Prostate gland (tissue), 2 donors: ENCODE measurements around the gene B3GALT6. TPM values are rescaled to one million over a fixed set of nuclear protein-coding genes. Genes with fewer than 3 reads are reported as not detected.

Experiments
- DNase-seq: peaks from one replicate; pipeline ENCODE4 v3.0.0-alpha.2; 2019; ENCODE audit warnings: low spot score
- H3K27ac ChIP-seq, 2 donors: fragments of 200-600 bp; sonication (generic); 2 replicates each; pipeline ENCODE4 v1.5.1; 2017 to 2019
- H3K27me3 ChIP-seq: fragments of 200-600 bp; sonication (generic); replicated peaks from 2 replicates; pipeline ENCODE4 v1.5.1; 2019; ENCODE audit not compliant: insufficient read depth
- H3K36me3 ChIP-seq, 2 donors: fragments of 200-600 bp; sonication (generic); 1 replicate in 1 of 2; 2 replicates in 1 of 2; pipeline versions ENCODE4 v1.5.1 to v1.8.1; 2017 to 2019
- H3K4me1 ChIP-seq: fragments of 200-600 bp; sonication (generic); replicated peaks from 2 replicates; pipeline ENCODE4 v1.5.1; 2019
- H3K4me3 ChIP-seq, 2 donors: fragments of 200-600 bp; sonication (generic); 2 replicates each; pipeline ENCODE4 v1.5.1; 2017 to 2019
- H3K9me3 ChIP-seq: fragments of 200-600 bp; sonication (generic); 2 replicates; pipeline ENCODE4 v1.5.1; 2017
- CTCF ChIP-seq, 4 experiments: fragments of 200-600 bp in 2 of 4; fragments of 450-650 bp in 2 of 4; sonication (generic) in 2 of 4; IDR thresholded peaks; 1 replicate in 3 of 4; 2 replicates in 1 of 4; pipeline ENCODE4 v1.5.1; 2016 to 2019; ENCODE audit warnings: antibody characterized with exemption in 4 of 4, mild to moderate bottlenecking in 2 of 4, moderate library complexity in 2 of 4
- POLR2A ChIP-seq: fragments of 450-650 bp; IDR thresholded peaks from one replicate; pipeline ENCODE4 v1.6.1; 2016; ENCODE audit warnings: antibody characterized with exemption, mild to moderate bottlenecking
- POLR2AphosphoS5 ChIP-seq: sonication (generic); formaldehyde crosslinking; IDR thresholded peaks from one replicate; pipeline ENCODE4 v1.6.1; 2017; ENCODE audit warnings: antibody characterized with exemption
- WGBS: methylation state at CpG from one replicate; pipeline ENCODE4 v1.1.5; 2018; 5-methylcytosine and 5-hydroxymethylcytosine counted together
- intact Hi-C: fragments of 100-400 bp; cut with DNase I; formaldehyde crosslinking; loops from one replicate; pipeline ENCODE4 v1.14.2; 2022
- total RNA-seq, 2 donors: library from RNA; depleted of rRNA; stranded (reverse); fragments of >200 nt; gene quantifications; one replicate each; pipeline ENCODE4 v1.1.0, GENCODE V29; 2016

B3GALT6 gene
- total RNA-seq, 2 donors from 2014 or later, result 29.6 to 41.5 TPM

- WGBS, result 97% methylated on average over 18 of the region's 23 CpGs
- DNase-seq, result no peak
- H3K4me1 ChIP-seq, result no peaks in the 10 kb centered on the region
- intact Hi-C loops, result no loop called here
- no peak overlapping the region for H3K27ac ChIP-seq
- no peak overlapping the region for H3K4me3 ChIP-seq
- peaks cover 5% of the 10 kb centered on the region for H3K27me3 ChIP-seq
- H3K9me3 ChIP-seq, result no peaks in the 10 kb centered on the region
- no peak for TF ChIP-seq POLR2A
- TF ChIP-seq POLR2AphosphoS5, result no peak
- no peak for TF ChIP-seq CTCF (IDR thresholded peaks at IDR 0.05)
- no peaks in the 10 kb centered on the region for H3K36me3 ChIP-seq
Observed at GRCh38 chr1:1243266-1243660, 11.2 kb downstream of the B3GALT6 start.

DNA sequence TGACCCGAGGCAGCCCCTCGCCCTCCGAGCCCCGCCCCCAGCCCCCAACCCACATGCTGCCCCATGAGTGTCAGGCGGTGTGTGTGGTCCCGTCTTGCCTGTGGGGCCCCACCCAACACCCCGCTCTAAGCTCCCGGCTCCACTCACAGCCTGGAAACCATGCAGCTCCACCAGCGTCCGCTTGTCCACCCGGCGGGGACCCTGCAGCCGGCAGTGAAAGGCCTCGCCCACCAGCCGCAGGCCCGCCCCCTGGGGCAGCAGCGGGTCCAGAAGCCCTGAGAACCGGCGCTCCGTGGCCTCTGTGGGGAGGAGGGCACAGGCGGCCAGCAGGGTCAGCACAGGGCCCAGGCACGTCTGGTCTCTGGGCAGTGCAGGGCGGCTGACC, 11.8 kb downstream of the B3GALT6 start:
- Histone ChIP-seq H3K27me3 (peaks cover 5% of the 10 kb centered on the region), H3K36me3 (no peaks in the 10 kb centered on the region), H3K9me3 (no peaks in the 10 kb centered on the region), H3K27ac (no peak overlapping the region), H3K4me1 (no peaks in the 10 kb centered on the region), H3K4me3 (no peak overlapping the region)
- no peak for DNase-seq
- TF ChIP-seq POLR2AphosphoS5, result no peak
- TF ChIP-seq CTCF (IDR thresholded peaks at IDR 0.05), result no peak
- no peak for TF ChIP-seq POLR2A
- intact Hi-C loops, result no loop called here
- WGBS, result 78% methylated on average over 23 of the region's 23 CpGs

DNA sequence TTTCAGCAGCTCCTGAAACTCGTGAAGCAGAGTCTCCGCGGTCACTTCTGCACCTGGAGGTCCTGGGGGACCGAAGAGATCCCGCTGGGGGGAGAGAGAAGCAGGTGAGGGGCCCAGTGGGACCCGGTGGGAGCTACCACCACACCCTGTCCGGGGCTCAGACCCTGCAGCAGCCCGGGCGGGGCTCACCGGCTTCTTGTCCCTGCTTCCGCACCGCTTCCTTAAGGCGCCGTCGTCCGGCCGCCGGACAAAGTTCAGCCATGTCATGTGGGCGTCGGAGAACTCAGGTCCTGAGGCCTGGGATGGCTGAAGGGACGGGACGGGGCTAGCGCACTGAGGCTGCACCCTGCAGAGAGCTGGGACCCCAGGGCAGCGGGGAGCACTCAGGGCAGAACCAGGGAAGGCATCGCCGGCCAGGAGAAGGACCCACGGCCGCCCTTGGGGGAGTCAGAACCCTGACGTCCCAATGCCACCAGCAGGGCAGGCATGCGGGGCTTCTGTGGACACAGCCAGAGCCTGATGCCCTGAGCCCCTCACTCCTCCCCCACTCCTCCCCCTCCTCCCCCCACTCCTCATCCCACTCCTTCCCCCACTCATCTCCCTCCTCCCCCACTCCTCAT, 12.3 kb downstream of the B3GALT6 start:
- H3K27me3 ChIP-seq, result peaks cover 5% of the 10 kb centered on the region
- H3K27ac ChIP-seq, result no peak overlapping the region
- no peaks in the 10 kb centered on the region for H3K36me3 ChIP-seq
- no peaks in the 10 kb centered on the region for H3K4me1 ChIP-seq
- DNase-seq, result no peak
- intact Hi-C loops, result no loop called here
- H3K4me3 ChIP-seq, result no peak overlapping the region
- TF ChIP-seq POLR2AphosphoS5, result no peak
- TF ChIP-seq CTCF (IDR thresholded peaks at IDR 0.05), result no peak
- TF ChIP-seq POLR2A, result no peak
- 90% methylated on average over 30 of the region's 30 CpGs for WGBS
- H3K9me3 ChIP-seq, result no peaks in the 10 kb centered on the region

DNA sequence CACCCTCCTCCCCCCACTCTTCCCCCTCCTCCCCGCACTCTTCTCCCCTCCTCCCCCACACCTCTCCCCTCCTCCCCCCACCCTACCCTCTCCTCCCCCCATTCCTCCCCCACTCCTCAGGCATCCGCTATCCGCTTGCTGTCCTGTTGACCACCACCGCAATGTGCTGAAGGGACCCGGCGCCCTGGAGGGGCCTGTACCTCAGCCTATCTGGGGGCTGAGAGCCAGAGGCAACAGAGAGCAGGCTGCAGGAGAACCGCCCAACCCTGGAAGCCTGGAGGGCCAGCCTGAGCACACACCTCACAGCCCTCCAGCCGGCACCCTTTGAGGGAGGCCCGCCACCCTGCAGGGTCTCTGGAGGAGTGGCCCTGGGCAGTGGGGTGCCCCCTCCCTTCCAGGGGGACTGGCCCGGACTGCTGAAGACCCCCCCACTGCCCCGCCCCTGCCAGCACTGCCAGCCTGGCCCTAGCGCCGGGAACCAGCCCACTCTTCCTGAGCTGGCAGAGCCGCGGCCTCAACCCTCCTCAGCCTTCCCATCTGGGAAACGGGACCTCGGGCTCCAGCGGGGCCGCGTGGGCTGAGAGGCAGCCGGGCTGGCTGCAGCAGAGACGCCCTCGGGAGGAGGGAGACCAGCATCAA, 13.3 kb downstream of the B3GALT6 start:
- intact Hi-C loops, result no loop called here
- TF ChIP-seq POLR2A, result no peak
- TF ChIP-seq POLR2AphosphoS5, result no peak
- TF ChIP-seq CTCF (IDR thresholded peaks at IDR 0.05), result no peak
- H3K9me3 ChIP-seq, result no peaks in the 10 kb centered on the region
- H3K27ac ChIP-seq, result no peak overlapping the region
- H3K4me1 ChIP-seq, result no peaks in the 10 kb centered on the region
- 72% methylated on average over 22 of the region's 23 CpGs for WGBS
- DNase-seq, result no peak
- H3K27me3 ChIP-seq, result peaks cover 5% of the 10 kb centered on the region
- no peaks in the 10 kb centered on the region for H3K36me3 ChIP-seq
- no peak overlapping the region for H3K4me3 ChIP-seq
